GM18499 (cell line): ENCODE results near the gene DIS3L2.
"Not testable (repeated sequence)": the region's sequence is repeated elsewhere in the genome, so short reads cannot be mapped to it uniquely, and the experiment has no call there.

Experiments used
- ATAC-seq: cut with Tn5 transposase; IDR thresholded peaks from one replicate; pipeline ENCODE4 v1.9.1; 2021; ENCODE audit warnings: moderate number of reproducible peaks; ENCODE audit not compliant: insufficient read depth, unreplicated experiment

Gene DIS3L2

GRCh38 chr2:232309592-232309991, 348.1 kb downstream of the DIS3L2 start:
- no peak for ATAC-seq

DNA sequence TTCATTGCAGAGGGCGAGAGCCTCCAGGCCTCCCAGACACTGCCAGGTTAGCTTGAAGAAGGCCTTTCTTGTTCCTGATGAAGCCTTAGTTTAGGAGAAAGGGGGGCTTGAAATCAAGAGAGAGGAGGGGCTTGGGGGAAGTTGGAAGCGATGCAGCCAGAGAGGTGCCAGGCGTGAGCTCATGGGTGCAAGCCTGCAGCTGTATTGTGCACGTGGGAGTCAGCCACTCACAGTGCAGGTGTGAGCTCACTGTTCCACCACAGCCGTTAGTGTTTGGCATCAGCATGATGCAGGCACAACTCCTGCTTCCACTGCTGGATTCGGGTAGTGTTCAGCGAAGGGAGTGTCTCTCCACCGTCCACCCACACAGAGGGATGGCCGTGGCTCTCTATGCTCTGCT, 348.6 kb downstream of the DIS3L2 start:
- no peak for ATAC-seq

DNA sequence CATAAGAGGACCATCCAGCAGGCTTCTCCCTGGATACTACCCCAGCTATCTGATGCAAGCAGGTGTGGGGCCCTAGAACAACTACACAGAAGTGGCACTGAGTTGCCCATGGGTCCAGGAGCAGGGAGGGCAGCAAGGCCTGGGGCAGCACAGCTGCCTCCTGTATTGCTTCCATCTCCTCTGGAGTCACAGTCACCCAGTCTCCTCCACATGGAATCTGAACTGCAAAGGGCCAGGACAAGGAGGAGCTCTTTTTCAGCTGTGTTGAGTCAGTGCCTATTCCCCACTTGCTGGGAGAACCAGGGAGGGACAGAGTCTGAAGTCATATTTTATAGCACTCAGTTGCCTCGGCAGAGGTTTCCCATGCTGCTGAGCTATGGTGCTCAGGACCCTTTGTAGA, 349.2 kb downstream of the DIS3L2 start:
- ATAC-seq = no peak

DNA sequence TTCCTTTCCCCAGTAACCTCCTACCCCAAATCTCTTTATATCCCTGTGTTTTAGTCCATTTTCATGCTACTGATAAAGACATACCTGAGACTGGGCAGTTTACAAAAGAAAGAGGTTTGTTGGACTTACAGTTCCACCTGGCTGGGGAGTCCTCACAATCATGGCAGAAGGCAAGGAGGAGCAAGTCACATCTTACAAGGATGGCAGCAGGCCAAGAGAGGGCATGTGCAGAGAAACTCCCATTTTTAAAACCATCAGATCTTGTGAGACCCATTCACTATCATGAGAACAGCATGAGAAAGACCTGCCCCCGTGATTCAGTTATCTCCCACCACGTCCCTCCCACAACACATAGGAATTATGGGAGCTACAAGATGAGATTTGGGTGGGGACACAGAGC, 352.1 kb downstream of the DIS3L2 start:
- ATAC-seq = not testable (repeated sequence)

- ATAC-seq = peak; percentile 62
Observed at GRCh38 chr2:232315049-232315922, 353.8 kb downstream of the DIS3L2 start.

- ATAC-seq = no peak
Observed at GRCh38 chr2:232315923-232316299, 354.4 kb downstream of the DIS3L2 start.

GRCh38 chr2:232316461-232317330, 355.2 kb downstream of the DIS3L2 start:
- no peak for ATAC-seq

GRCh38 chr2:232318169-232318855, 356.8 kb downstream of the DIS3L2 start:
- no peak for ATAC-seq

DNA sequence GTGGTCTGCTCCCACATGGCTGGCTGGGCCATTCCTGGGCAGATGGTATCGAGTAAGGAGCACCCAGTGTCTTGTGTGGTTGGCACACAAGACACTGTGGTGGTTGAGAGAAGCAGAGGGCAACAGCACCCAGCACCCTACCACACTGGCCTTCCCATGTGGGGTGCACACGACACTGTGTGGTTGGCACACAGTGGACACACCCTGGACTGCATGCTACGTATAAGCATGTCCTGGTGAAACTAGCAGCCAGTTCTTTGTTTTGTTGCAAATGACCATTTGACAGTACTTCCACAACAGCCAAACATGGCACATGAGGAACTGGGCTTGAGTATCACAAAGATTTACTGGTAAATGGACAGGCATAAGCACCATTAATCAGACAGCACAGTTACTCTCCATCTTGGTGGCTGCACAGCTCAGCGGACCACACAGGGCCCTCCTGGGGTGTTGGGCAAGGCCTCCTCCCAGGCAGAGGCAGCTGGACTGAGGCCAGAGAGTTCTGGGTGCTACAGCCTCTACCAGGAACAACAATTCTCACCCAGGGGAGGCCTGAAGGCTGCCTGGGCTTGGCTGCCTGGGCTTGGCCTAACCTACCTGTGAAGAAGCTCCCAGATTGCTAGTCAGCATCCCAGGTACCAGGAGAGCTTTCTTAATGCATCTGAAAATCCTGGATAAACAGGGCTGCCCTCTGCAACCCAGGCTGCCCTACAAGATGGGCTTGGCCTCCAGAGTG, 357.7 kb downstream of the DIS3L2 start:
- no peak for ATAC-seq

DNA sequence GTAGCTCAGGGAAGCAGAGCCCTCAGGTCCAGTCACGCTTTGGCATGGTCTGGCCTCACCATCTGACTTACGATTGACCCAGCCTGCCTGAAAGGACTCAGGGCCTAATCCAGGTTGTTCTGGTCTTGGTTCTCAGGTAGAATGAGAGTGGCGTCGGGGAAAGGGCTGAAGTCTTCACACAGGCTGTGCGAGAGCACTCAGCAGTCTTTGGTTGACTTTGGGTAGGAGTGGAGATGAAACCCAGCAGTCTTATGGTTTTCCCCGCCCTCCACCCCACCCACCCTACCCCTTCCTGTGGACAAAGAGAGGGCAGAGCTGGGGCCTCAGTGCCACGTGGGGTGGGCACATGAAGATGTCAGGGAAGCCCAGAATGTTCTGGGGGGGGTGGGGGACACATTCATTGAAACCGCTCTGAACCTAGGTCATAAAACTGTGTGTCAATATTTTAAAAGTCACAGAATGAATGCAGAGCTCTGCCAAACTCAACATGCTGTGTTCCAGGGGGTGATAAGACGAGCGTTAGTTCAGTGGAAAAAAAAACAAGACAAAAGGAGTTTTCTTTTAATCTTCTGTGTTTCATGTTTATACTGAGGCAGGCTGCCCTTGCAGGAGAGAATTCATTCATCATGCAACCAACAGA, 358.4 kb downstream of the DIS3L2 start:
- no peak for ATAC-seq

DNA sequence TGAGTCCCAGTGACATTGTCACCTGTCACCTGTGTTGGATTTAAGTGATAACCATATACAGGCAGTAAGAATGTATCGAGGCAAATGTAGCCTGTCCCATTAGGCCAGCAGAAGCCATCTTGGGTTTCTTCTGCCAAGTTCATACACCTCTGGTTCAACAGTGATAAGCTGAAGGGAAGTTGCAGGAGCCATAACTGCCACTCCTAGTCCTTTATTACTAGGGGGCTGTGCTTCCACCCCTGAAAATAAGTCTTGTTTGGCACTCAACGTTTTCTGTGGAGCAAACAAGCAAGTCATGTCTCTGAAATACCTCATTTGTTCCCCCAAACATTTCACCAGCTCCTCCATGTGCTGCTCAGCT, 358.9 kb downstream of the DIS3L2 start:
- ATAC-seq = no peak

DNA sequence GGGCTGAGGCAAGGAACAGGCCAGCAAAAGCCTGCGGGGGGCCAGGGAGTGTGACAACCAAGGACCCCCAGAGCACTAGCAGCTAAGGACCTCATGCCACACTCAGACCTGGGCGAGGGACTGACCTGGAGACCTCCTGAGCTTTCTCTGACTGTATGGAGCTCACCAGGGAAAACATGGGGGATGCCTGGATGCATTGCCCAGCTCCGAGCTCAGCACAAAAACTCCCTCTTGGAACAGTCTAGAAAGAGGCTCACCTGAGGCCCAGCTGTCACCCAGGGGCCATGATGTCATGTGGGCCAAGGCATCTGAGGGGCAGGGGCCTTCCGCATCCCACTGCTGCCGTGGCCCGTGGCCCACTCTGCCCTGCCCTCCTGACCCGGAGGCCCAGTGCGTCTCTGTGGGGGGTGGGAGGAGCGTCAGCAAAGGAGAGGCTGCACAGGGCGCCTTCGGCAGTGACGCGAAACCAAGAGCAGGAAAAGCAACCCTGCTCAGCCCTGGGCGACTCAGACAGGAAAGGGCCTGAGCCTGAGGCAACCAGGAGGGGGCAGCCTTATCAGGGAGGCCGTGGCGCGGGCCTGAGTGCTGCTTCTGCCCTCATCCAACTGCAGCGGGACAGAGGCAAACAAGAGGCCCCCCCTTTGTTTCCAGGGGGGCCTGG, 359.8 kb downstream of the DIS3L2 start:
- ATAC-seq = no peak

DNA sequence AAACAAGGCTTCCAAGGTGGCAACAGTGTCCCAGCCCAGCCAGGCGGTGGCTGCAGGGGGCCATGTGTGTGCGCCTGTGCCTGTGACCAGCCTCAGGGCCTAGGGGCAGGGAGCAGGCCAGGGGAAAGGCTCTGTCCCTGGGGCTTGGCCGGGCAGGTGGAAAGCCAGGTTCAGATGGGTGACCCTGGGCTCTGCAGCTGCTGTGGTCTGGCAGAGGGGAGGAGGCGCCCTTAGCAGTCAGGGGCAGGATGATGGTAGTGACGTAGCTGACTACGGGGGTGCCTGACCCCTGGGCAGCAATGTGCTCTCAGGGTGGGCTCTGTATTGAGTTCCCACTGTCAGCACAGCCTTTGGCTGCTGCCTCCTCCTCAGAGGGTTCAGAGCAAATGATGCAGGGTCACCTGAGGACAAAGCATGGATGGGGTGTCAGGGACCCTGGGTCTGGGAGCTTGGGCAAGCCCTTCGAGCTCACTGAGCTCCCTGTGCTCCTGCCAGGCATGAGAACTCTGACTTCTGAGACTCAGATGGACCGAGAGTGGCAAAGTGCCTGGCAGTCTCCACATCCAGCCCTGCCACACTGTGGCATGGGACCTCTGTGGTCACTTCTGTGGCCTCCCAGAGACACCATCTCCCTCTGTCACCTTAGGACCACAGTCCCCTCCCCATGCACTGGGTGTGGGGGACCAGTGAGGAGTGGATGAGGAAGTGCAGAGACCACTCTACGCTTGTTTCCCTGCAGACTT, 360.5 kb downstream of the DIS3L2 start:
- no peak for ATAC-seq

DNA sequence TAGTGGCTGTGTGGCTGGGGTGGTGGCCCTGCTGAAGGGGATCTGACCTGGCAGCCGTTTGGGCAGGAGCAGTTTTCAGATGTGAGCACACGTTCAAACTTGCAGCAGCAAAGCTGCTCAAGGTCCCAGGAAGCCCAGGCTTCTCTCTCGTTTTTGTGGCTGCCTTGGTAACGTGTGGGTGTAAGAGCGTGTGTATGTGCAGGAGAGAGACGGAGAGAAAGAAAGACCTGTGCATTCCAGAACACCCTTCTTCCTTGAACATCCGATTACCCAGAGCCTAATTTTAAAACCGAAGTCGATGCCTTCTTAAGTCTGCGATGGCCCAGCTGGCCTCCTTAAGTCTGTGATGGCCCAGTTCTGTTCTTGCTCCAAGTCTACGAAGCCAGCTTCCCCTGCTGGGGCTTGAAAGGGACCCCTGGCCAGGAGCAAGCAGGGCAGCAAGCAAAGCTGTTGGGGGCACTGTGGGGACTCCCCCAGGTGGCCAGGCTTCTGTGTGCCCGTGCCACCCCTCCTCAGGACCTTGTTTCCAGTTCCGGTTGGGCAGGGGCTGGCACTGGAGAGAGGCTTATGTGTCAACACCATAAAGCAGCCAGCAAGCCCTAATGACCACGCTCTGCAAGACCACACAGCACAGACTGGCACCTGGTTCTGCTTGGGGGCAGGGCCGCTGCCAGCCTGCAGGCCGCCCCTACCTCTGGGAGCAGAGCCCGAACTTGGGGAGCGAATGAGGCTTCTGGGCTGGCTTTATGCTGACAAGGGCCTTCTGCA, 361.2 kb downstream of the DIS3L2 start:
- no peak for ATAC-seq

- ATAC-seq = no peak
Observed at GRCh38 chr2:232323328-232323650, 361.8 kb downstream of the DIS3L2 start.

GRCh38 chr2:232323967-232324366, 362.5 kb downstream of the DIS3L2 start:
- not testable (repeated sequence) for ATAC-seq

DNA sequence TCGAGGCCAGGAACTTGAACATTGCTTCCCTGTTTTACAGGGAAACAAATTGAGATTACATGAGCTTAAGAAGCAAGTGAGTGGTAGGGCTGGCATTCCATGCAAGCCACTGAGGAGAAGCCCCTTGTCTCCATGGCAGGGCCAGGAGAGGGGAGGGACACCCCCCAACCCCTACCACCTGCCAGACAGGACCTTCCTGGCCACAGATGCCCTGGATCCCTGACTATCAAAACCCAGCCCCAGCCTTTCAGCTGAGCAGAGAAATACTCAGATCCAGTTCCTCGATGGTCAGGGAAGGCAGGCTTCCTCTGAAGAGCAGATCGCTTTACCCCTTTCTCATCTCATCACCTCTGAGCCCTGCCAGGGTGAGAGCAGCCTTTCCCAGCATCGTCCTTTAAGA, 363.3 kb downstream of the DIS3L2 start:
- no peak for ATAC-seq
